Bronchial smooth muscle cell (primary cell): ENCODE results near the gene ZER1. TPM values are rescaled to one million over a fixed set of nuclear protein-coding genes. Genes with fewer than 3 reads are reported as not detected.

ENCODE experiments used
- total RNA-seq: library from RNA; depleted of rRNA; stranded (reverse); fragments of >200 nt; gene quantifications from 2 replicates; pipeline ENCODE4 v1.2.1, GENCODE V29; 2014

Gene ZER1
- 16.8 and 19.1 TPM in 2 replicates for total RNA-seq

GRCh38 chr9:128771745-128772519, at the start of gene ZER1:
TSS of gene ZER1 (minus strand) at chr9:128771927. CDS start at chr9:128755565, 16,362 bp downstream.

GRCh38 chr9:128818099-128818838, 46.5 kb upstream of the ZER1 start, which contains the start of gene ENDOG:
TSS of gene ENDOG (plus strand) at chr9:128818500. CDS start at chr9:128818685, 185 bp downstream.

GRCh38 chr9:128786681-128787601, 15.2 kb upstream of the ZER1 start, which contains the start of gene TBC1D13:
TSS of gene TBC1D13 (plus strand) at chr9:128787253. CDS start at chr9:128787354, 101 bp downstream.

GRCh38 chr9:128723866-128724743, 47.6 kb downstream of the ZER1 start, which contains the start of gene ZDHHC12:
TSS of gene ZDHHC12 (minus strand) at chr9:128724127. CDS start at chr9:128724093, 34 bp downstream.

GRCh38 chr9:128702445-128702948, 69.2 kb downstream of the ZER1 start, which contains the start of gene PKN3:
TSS of gene PKN3 (plus strand) at chr9:128702503. CDS start at chr9:128702916, 413 bp downstream.

GRCh38 chr9:128688501-128689292, 83.0 kb downstream of the ZER1 start, which contains the start of gene SET:
TSS of gene SET (plus strand) at chr9:128689222. CDS start at chr9:128689583, 361 bp downstream.

Other genes starting within 250 kb of the ZER1 start
- gene SPTAN1, start 219.3 kb downstream of the ZER1 start, total RNA-seq: 362 and 422 TPM in 2 replicates
- 27.0 and 31.7 TPM in 2 replicates for gene DYNC2I2, start 115.1 kb downstream of the ZER1 start, total RNA-seq
- gene SET, start 82.7 kb downstream of the ZER1 start, total RNA-seq: 463 and 530 TPM in 2 replicates
- gene PKN3, start 69.4 kb downstream of the ZER1 start, total RNA-seq: 0.34 and 0.79 TPM in 2 replicates
- 23.4 and 28.7 TPM in 2 replicates for gene ZDHHC12, start 47.8 kb downstream of the ZER1 start, total RNA-seq
- gene TBC1D13, start 15.3 kb upstream of the ZER1 start, total RNA-seq: 9.0 and 10.8 TPM in 2 replicates
- 17.5 and 22.2 TPM in 2 replicates for gene ENDOG, start 46.6 kb upstream of the ZER1 start, total RNA-seq
- gene SPOUT1, start 57.9 kb upstream of the ZER1 start, total RNA-seq: 10.7 and 11.2 TPM in 2 replicates
- 8.4 and 8.7 TPM in 2 replicates for gene KYAT1, start 110.0 kb upstream of the ZER1 start, total RNA-seq
- gene LRRC8A, start 110.2 kb upstream of the ZER1 start, total RNA-seq: 21.0 and 27.0 TPM in 2 replicates
- 16.2 and 16.3 TPM in 2 replicates for gene PHYHD1, start 149.1 kb upstream of the ZER1 start, total RNA-seq
- 26.0 and 28.4 TPM in 2 replicates for gene DOLK, start 175.7 kb upstream of the ZER1 start, total RNA-seq
- gene NUP188, start 175.8 kb upstream of the ZER1 start, total RNA-seq: 26.2 and 32.5 TPM in 2 replicates